ENCODE results near the gene ZBTB38. TPM values are rescaled to one million over a fixed set of nuclear protein-coding genes. Genes with fewer than 3 reads are reported as not detected.
A peak's percentile ranks its signal among the peaks of the same experiment; 100 is the strongest.

The ZBTB38 gene
- total RNA-seq, 1 donor from 2014 or later = 24.5 TPM

DNA sequence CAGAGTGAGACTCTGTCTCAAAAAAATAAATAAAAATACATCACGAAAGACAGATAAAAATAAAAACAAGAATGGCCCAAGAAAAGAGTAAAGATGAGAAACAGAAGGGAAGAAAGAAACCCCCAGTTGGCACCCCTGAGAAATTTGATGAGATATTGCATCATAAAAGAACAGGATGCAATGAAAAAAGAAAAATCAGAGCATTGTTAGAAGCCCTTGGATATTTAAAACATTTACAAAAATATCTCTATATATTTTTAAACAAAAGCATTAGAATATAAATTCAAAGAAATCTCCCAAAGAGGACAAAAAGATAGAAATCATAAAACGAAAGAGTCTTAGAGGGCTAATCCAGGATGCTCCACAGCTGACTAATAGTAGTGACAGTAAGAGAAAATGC lies 18.6 kb upstream of the ZBTB38 start:
- Histone ChIP-seq H2AFZ (replicated peaks) (no peak overlapping the region), H3K4me3 (no peak overlapping the region), H3K9ac (no peak overlapping the region), H3K4me2 (no peak overlapping the region), H3F3A (ENCODE audit: low read depth) (peaks cover 5% of the 10 kb centered on the region), H3K4me1 (peaks cover 12% of the 10 kb centered on the region), H3K9me3 (ENCODE audit: low read depth) (no peaks in the 10 kb centered on the region), H4K20me1 (ENCODE audit: low read depth) (no peaks in the 10 kb centered on the region), H3K36me3 (no peaks in the 10 kb centered on the region), H3K79me2 (ENCODE audit: low read depth) (no peaks in the 10 kb centered on the region), H3K27me3 (no peaks in the 10 kb centered on the region), H3K27ac (no peak overlapping the region)
- DNase-seq (ENCODE audit: low spot score) = no peak
- Mint-ChIP-seq H3K9me3 (no peaks in the 10 kb centered on the region), H3K4me1 (peaks cover 19% of the 10 kb centered on the region), H3K27ac (no peak overlapping the region), H3K4me3 (no peak overlapping the region), H3K27me3 (ENCODE audit: insufficient read depth, low read depth) (peaks cover 8% of the 10 kb centered on the region), H3K36me3 (no peaks in the 10 kb centered on the region)
- no peak for TF ChIP-seq CTCF (IDR thresholded peaks at IDR 0.05)
- no peak for TF ChIP-seq EZH2phosphoT487 (IDR thresholded peaks at IDR 0.05)
- no peak for TF ChIP-seq EZH2 (IDR thresholded peaks at IDR 0.05)

- Histone ChIP-seq H4K20me1 (ENCODE audit: low read depth) (no peaks in the 10 kb centered on the region), H3K4me3 (no peak overlapping the region), H3K79me2 (ENCODE audit: low read depth) (no peaks in the 10 kb centered on the region), H3K9ac (no peak overlapping the region), H3K27ac (no peak overlapping the region), H3K4me1 (peaks cover 12% of the 10 kb centered on the region), H3K4me2 (no peak overlapping the region), H3F3A (ENCODE audit: low read depth) (peaks cover 5% of the 10 kb centered on the region), H3K9me3 (ENCODE audit: low read depth) (no peaks in the 10 kb centered on the region), H3K27me3 (no peaks in the 10 kb centered on the region), H2AFZ (replicated peaks) (no peak overlapping the region), H3K36me3 (no peaks in the 10 kb centered on the region)
- no peak for TF ChIP-seq EZH2phosphoT487 (IDR thresholded peaks at IDR 0.05)
- no peak for TF ChIP-seq CTCF (IDR thresholded peaks at IDR 0.05)
- no peak for TF ChIP-seq EZH2 (IDR thresholded peaks at IDR 0.05)
- peaks cover 8% of the 10 kb centered on the region for H3K27me3 Mint-ChIP-seq (ENCODE audit: insufficient read depth, low read depth)
- H3K9me3 Mint-ChIP-seq = no peaks in the 10 kb centered on the region
- H3K4me3 Mint-ChIP-seq = no peak overlapping the region
- no peak overlapping the region for H3K27ac Mint-ChIP-seq
- H3K36me3 Mint-ChIP-seq = no peaks in the 10 kb centered on the region
- DNase-seq (ENCODE audit: low spot score) = no peak
- H3K4me1 Mint-ChIP-seq = peaks cover 28% of the 10 kb centered on the region
These were observed 17.6 kb upstream of the ZBTB38 start for GRCh38 chr3:141350666-141351065.

DNA sequence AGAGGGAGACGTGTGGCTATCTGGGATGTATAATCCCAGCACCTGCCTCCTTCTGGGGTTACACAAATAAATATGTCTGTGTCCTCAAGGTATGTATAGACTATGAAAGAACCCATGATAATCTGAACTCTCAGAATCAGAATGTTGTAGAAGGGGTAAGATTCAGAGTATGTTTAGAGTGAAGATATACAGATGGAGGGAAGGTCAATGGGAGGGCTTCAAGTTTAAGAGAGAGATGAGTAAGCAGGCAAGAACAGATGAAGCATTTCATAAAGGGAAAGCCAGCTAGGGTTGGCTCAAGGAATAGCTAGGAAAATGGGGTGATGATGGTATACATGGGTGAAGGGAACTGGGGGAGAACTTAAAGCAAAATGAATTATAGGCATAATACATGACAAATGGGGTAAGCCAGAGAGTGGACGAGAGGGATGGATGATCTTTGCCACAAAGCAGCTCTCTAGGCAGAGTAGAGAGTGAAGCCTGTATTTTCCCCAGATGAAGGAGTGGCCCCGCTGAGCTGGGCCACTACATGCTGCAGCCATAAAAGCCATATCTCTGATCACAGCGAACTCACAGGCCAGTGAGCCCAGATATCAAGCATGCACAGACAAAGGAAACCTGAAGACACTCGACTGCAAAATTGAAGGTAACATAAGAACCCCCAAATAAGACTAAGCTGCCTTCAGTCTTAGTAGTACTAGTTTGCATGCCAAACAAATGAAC lies 15.9 kb upstream of the ZBTB38 start:
- peaks cover 6% of the 10 kb centered on the region for H3K27me3 Mint-ChIP-seq (ENCODE audit: insufficient read depth, low read depth)
- H3K4me3 Mint-ChIP-seq = no peak overlapping the region
- no peak overlapping the region for H3K27ac Mint-ChIP-seq
- peak overlapping the region; percentile 74 for H2AFZ ChIP-seq (replicated peaks)
- H3K9me3 ChIP-seq (ENCODE audit: low read depth) = no peaks in the 10 kb centered on the region
- no peaks in the 10 kb centered on the region for H3K36me3 ChIP-seq
- H3K36me3 Mint-ChIP-seq = no peaks in the 10 kb centered on the region
- H4K20me1 ChIP-seq (ENCODE audit: low read depth) = no peaks in the 10 kb centered on the region
- DNase-seq (ENCODE audit: low spot score) = no peak
- peaks cover 5% of the 10 kb centered on the region for H3F3A ChIP-seq (ENCODE audit: low read depth)
- TF ChIP-seq EZH2phosphoT487 (IDR thresholded peaks at IDR 0.05) = no peak
- no peaks in the 10 kb centered on the region for H3K9me3 Mint-ChIP-seq
- H3K79me2 ChIP-seq (ENCODE audit: low read depth) = no peaks in the 10 kb centered on the region
- H3K4me1 ChIP-seq = peaks cover 15% of the 10 kb centered on the region
- no peak overlapping the region for H3K4me3 ChIP-seq
- no peak overlapping the region for H3K27ac ChIP-seq
- no peaks in the 10 kb centered on the region for H3K27me3 ChIP-seq
- H3K4me2 ChIP-seq = no peak overlapping the region
- peaks cover 23% of the 10 kb centered on the region for H3K4me1 Mint-ChIP-seq
- no peak overlapping the region for H3K9ac ChIP-seq
